22Rv1 (cell line): ENCODE results near the gene SMAD6.

Source experiments
- H3K27ac ChIP-seq: fragments of 450-650 bp; 2 replicates; pipeline ENCODE4 v1.5.1; 2017
- ZFX ChIP-seq: fragments of 450-650 bp; IDR thresholded peaks from 2 replicates; pipeline ENCODE4 v1.6.1; 2017; ENCODE audit warnings: antibody characterized with exemption, borderline replicate concordance
- TF ChIP-seq, protein P1 (sequence below): fragments of 450-650 bp; IDR thresholded peaks from 2 replicates; pipeline ENCODE4 v1.5.1; 2017; ENCODE audit warnings: mild to moderate bottlenecking

The SMAD6 gene

DNA sequence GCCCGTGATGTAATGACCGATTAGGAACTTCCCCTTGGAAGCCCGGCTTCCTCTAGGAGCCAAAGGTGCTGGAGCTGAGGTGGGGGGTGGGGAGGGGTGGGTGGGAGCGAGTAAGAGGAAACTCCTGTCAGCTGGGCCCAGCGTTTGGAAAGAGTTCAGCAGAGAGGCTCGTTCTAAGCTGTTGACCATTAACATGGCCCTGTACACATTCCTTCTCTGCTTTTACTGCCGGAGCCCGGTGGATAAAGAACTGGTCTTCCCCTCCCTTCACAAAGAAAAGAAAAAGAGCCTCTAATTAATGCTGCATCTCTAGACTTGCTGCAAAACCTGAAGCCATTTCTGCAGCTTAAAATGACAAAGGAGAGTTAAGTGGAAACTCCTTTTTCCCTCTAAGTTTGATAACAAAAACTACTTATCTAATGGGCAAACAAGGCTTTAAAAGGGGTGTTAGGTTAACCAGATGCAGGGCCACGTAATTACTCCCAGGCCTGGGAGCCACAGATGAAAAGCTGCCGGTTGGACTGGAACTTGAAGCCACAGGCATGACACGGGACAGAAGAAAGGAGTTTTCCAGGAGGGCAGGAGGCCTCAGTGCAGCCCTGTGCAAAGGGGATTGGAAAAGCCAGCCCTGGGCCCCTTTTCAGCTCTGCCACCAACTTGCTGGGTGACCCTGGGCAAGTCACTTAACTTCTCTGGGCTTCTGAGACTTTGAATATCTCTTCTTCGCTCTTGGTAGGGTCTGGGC is 71.3 kb downstream of the SMAD6 start:
- H3K27ac ChIP-seq = 0 out of 2 replicates have a peak overlapping the region, but pooled peaks have one; percentile 12
- TF ChIP-seq, protein P1, sequence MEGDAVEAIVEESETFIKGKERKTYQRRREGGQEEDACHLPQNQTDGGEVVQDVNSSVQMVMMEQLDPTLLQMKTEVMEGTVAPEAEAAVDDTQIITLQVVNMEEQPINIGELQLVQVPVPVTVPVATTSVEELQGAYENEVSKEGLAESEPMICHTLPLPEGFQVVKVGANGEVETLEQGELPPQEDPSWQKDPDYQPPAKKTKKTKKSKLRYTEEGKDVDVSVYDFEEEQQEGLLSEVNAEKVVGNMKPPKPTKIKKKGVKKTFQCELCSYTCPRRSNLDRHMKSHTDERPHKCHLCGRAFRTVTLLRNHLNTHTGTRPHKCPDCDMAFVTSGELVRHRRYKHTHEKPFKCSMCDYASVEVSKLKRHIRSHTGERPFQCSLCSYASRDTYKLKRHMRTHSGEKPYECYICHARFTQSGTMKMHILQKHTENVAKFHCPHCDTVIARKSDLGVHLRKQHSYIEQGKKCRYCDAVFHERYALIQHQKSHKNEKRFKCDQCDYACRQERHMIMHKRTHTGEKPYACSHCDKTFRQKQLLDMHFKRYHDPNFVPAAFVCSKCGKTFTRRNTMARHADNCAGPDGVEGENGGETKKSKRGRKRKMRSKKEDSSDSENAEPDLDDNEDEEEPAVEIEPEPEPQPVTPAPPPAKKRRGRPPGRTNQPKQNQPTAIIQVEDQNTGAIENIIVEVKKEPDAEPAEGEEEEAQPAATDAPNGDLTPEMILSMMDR = no peak
- no peak for TF ChIP-seq ZFX

DNA sequence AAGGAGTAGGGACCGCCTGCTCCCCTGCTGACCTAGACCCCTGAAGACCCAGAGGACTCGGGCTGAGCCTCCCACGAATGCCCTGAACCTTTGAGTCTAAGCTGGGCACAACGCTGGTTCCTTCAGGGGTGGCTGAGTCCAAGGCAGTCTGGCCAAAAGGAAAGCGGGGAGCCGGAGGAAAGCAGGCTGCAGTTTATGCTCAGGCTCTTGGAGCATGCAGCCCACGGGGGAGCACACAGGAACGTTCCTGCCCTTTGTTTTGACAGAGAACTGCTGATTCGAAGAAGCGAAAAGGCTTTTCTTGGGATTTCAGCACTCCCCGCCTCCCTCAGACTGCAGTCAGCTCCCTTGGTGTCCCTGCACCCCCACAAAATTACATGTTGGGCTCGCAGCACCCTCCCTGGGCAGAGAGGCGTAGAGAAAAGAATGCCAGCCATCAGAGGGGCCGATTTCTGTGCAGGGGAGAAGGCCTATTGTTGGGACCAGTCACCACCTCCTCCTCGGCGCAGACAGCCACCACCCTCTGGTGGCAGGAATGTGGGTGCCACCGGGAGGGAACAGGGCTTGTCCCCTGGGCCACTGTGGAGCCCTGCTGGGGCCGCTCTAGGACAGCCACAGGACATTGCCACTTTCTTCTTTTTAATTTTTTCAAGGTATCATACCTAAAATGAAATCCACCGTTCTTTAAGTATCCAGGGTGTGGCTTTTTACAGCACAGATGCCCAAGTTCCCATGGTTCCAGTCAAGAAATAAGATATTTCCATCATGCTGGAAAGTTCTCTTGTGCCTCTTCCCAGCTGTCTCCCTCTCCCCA is 72.2 kb downstream of the SMAD6 start:
- no peak for TF ChIP-seq ZFX
- TF ChIP-seq, protein P1 = peak; percentile 87
- 0 out of 2 replicates have a peak overlapping the region, but pooled peaks have one; percentile 12 for H3K27ac ChIP-seq

DNA sequence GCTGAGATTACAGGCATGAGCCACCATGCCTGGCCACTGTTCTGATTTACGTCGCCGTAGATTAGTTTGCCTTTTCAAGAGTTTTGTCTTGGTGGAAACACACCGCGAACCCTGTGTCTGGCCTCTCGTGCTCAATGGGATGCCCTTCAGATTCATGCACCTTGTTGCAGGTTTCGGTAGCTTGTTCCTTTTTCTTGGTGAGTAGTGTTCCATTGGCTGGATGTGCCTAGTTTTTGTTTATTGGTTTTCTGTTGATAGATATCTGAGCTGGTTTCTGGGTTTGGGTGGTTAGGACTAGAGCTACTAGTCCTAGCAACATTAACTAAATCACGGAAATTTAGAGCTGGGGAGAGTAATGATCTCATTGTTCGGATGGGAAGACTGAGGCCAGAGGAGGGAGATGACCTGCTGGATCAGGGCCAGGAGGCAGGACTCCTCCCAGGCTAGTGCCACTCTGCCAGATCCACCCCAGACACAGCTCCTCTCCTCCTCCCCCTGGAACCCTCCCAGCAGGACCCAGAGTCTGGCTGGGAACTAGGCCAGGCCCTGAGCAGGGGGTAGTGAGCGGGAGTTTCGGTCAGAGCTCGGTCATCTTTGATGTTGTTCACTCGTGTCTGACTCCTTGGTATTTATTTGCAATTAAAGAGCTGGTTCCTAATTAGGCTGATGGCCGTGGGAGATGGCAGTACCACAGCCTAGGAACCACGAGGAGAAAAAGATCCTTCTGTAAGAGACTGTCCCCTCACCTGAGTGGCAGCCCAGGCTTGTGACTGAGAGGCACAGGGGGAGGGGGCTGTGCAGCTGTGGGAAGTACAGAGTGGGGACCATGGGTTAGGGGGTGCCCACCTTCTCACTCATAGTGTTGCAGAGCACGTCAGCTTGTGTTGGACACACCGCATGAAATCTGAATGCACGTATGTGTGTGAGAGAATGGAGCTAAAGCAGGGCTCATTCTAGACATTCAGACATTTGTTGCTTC is 73.4 kb downstream of the SMAD6 start:
- no peak for TF ChIP-seq ZFX
- TF ChIP-seq, protein P1 = no peak
- H3K27ac ChIP-seq = no peak overlapping the region

DNA sequence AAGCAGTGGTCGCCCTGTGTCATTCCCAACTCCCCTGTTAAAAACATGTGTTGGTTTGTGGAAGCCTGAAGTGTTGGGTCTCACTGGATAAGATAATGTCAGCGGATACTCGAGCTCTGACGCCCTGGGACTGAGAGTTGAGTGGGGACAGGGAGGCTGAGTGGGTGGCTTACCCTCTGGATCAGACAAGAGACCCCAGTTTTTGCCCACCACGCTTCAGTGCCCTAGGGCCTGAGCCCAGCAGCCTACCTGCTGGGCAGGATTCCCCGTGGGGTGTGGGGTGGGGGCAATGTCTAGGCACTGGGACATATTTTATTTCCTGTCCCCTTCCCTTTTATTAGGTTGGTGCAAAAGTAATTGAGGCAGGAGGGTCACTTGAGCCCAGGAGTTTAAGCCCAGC is 75.0 kb downstream of the SMAD6 start:
- no peak overlapping the region for H3K27ac ChIP-seq
- TF ChIP-seq, protein P1 = no peak
- no peak for TF ChIP-seq ZFX

DNA sequence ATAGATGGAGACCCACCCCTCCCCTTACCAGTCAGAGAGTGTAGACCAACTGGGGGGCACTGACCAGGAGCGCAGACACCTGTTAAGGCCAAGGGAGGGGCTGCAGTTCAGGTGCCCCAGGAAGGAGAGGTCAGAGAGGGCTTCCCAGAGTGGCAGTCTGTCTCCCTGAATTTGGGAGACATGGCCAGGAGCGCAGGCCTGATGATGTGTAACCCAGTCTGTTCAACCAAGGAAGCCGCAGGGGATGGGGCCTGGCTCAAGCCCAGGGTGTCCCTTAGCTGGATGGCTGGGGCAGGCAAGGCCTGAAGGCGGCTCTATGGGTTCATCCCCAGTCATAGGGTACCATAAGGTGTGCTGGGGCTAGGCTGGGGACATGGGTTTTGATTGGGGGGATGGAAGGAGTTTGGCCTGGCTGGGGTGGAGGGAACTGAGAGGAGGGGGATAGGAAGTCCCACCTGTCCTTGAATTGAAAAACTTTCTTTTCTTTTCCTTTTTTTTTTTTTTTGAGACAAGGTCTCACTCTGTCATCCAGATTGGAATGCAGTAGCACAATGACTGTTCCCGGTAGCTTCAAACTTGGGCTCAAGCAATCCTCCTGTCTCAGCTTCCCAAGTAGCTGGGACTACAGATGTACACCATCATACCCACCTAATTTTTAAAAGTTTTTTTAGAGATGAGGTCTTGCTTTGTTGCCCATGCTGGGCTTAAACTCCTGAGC is 75.7 kb downstream of the SMAD6 start:
- TF ChIP-seq ZFX = no peak
- TF ChIP-seq, protein P1 = no peak
- no peak overlapping the region for H3K27ac ChIP-seq

DNA sequence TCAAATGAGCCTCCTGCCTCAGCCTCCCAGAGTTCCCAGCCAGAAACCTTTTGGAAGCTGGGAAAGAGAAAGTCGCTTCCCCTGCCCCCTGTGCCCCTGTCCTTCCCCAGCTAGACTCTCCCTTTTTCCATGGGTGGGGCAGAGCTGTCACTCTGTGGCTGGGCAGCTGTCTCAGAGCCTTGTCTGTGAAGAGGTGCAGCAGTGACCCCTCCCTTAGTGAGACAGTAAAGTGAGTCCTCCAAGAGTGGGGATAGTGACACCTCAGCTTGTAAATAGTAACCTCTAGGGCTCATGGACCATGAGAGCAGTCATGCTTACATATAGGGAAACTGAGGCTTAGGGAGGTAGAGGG is 76.3 kb downstream of the SMAD6 start:
- H3K27ac ChIP-seq = no peak overlapping the region
- TF ChIP-seq, protein P1 = no peak
- TF ChIP-seq ZFX = no peak
